K562 (cell line): ENCODE measurements around the gene CHST15. TPM values are rescaled to one million over a fixed set of nuclear protein-coding genes. Genes with fewer than 3 reads are reported as not detected.
A peak's percentile ranks its signal among the peaks of the same experiment; 100 is the strongest.

Experiments used
- ATF7 ChIP-seq: fragments of 450-650 bp; IDR thresholded peaks from 2 replicates; pipeline ENCODE4 v1.7.1; 2014; ENCODE audit warnings: mild to moderate bottlenecking, moderate library complexity
- CBFA2T2 ChIP-seq: fragments of 450-650 bp; conservative IDR thresholded peaks from 2 replicates; pipeline ENCODE4 v1.6.1; 2017; ENCODE audit warnings: mild to moderate bottlenecking
- CBX3 ChIP-seq, 2 experiments: IDR thresholded peaks; 1 replicate in 1 of 2; 2 replicates in 1 of 2; pipeline ENCODE4 v1.6.1; 2012; ENCODE audit warnings: inconsistent platforms in 2 of 2, low read length in 2 of 2, borderline replicate concordance in 1 of 2, control low read depth in 1 of 2
- CEBPB ChIP-seq: fragments of 450-650 bp; IDR thresholded peaks from 2 replicates; pipeline ENCODE4 v1.6.1; 2016; ENCODE audit warnings: missing genetic modification characterization, missing compliant biosample characterization
- HMGN3 ChIP-seq: IDR thresholded peaks from 2 replicates; pipeline ENCODE4 v1.6.1; 2011; ENCODE audit warnings: borderline replicate concordance, low read depth, mild to moderate bottlenecking, mixed read lengths, low read length; ENCODE audit not compliant: insufficient read length; ENCODE audit errors: extremely low read depth
- JUN ChIP-seq, 2 experiments: sonication (generic) in 1 of 2; formaldehyde crosslinking in 1 of 2; IDR thresholded peaks; 2 replicates each; pipeline versions ENCODE4 v1.6.1 to v1.8.0; 2012 to 2022; ENCODE audit warnings: borderline replicate concordance in 2 of 2, mild to moderate bottlenecking in 2 of 2, improper control_type of control experiment in 1 of 2, low read depth in 1 of 2, low read length in 1 of 2, missing genetic modification reagents in 1 of 2
- KLF13 ChIP-seq: fragments of 450-650 bp; IDR thresholded peaks from 2 replicates; pipeline ENCODE4 v1.6.1; 2016; ENCODE audit warnings: missing genetic modification characterization, low read depth, mild to moderate bottlenecking, missing compliant biosample characterization, moderate library complexity, borderline replicate concordance
- L3MBTL2 ChIP-seq: fragments of 450-650 bp; IDR thresholded peaks from 2 replicates; pipeline ENCODE4 v1.6.1; 2016; ENCODE audit warnings: mild to moderate bottlenecking, moderate library complexity
- MAX ChIP-seq: sonication (generic); formaldehyde crosslinking; IDR thresholded peaks from 2 replicates; pipeline ENCODE4 v1.9.0; 2022; ENCODE audit warnings: mild to moderate bottlenecking, missing genetic modification reagents
- MED1 ChIP-seq: sonication (generic); formaldehyde crosslinking; IDR thresholded peaks from 2 replicates; pipeline ENCODE4 v1.8.1; 2023; ENCODE audit warnings: missing genetic modification reagents, borderline replicate concordance
- MLX ChIP-seq, 2 experiments: fragments of 450-650 bp in 1 of 2; sonication (generic) in 1 of 2; formaldehyde crosslinking; conservative IDR thresholded peaks; 2 replicates each; pipeline versions ENCODE4 v1.4.0 to v1.8.1; 2020 to 2022; ENCODE audit warnings: mild to moderate bottlenecking in 1 of 2, missing genetic modification reagents in 1 of 2
- NELFE ChIP-seq: IDR thresholded peaks from 2 replicates; pipeline ENCODE4 v1.6.1; 2011; ENCODE audit warnings: mild to moderate bottlenecking; ENCODE audit not compliant: insufficient read depth, insufficient read length
- PCBP2 ChIP-seq: fragments of 200-400 bp; formaldehyde crosslinking; IDR thresholded peaks from 2 replicates; pipeline ENCODE4 v1.6.1; 2018; ENCODE audit warnings: low read length, low read depth, mild to moderate bottlenecking, moderate library complexity; ENCODE audit not compliant: poor library complexity, severe bottlenecking
- PHB2 ChIP-seq: fragments of 450-650 bp; IDR thresholded peaks from 2 replicates; pipeline ENCODE4 v1.6.1; 2017; ENCODE audit warnings: low read depth
- POLR2B ChIP-seq: fragments of 450-650 bp; IDR thresholded peaks from 2 replicates; pipeline ENCODE4 v1.6.1; 2018; ENCODE audit warnings: low read depth; ENCODE audit not compliant: partially characterized antibody
- PRDM10 ChIP-seq: fragments of 450-650 bp; IDR thresholded peaks from 2 replicates; pipeline ENCODE4 v1.6.1; 2018; ENCODE audit not compliant: partially characterized antibody
- PRPF4 ChIP-seq: fragments of 200-400 bp; formaldehyde crosslinking; IDR thresholded peaks from one replicate; pipeline ENCODE4 v1.6.1; 2017; ENCODE audit warnings: low read length, low read depth, mild to moderate bottlenecking; ENCODE audit not compliant: insufficient read depth, poor library complexity, severe bottlenecking
- TCF7 ChIP-seq: sonication (generic); IDR thresholded peaks from 2 replicates; pipeline ENCODE4 v1.6.1; 2016; ENCODE audit warnings: antibody characterized with exemption, borderline replicate concordance
- ZC3H11A ChIP-seq: IDR thresholded peaks from 2 replicates; pipeline ENCODE4 v1.6.1; 2012; ENCODE audit warnings: low read depth, low read length, improper control_type of control experiment
- ZFP91 ChIP-seq: sonication (generic); formaldehyde crosslinking; IDR thresholded peaks from 2 replicates; pipeline ENCODE4 v1.8.0; 2022; ENCODE audit warnings: mild to moderate bottlenecking, missing genetic modification reagents
- ZNF586 ChIP-seq: fragments of 450-650 bp; formaldehyde crosslinking; conservative IDR thresholded peaks from 2 replicates; pipeline ENCODE4 v1.4.0; 2020; ENCODE audit warnings: mild to moderate bottlenecking, moderate library complexity
- ZSCAN32 ChIP-seq: fragments of 450-650 bp; formaldehyde crosslinking; IDR thresholded peaks from 2 replicates; pipeline ENCODE4 v1.4.0; 2020; ENCODE audit warnings: mild to moderate bottlenecking, moderate library complexity
- polyA plus RNA-seq, 8 experiments: library from polyadenylated mRNA; depleted of rRNA in 4 of 8; stranded (reverse) in 5 of 8; unstranded in 3 of 8; fragments of >200 nt; fragmentation: Nextera tagmentation in 2 of 8; fragmentation: Illumina TruSeq in 1 of 8; extraction: Ambion mirVana in 2 of 8; extraction: Trizol in 1 of 8; gene quantifications; 2 replicates each; pipeline versions ENCODE4 v1.2.1 to v1.2.3, GENCODE V29; 2011 to 2014; ENCODE audit warnings: inconsistent platforms in 1 of 8, missing spikeins in 1 of 8
- total RNA-seq, 7 experiments: library from RNA; depleted of rRNA in 6 of 7; stranded (reverse); fragments of >200 nt in 6 of 7; fragmentation: Illumina TruSeq in 2 of 7; extraction: Trizol in 2 of 7; gene quantifications; 2 replicates each; pipeline versions ENCODE4 v1.2.1 to v1.2.3, GENCODE V29; 2011 to 2021; ENCODE audit warnings: low replicate concordance in 1 of 7

Gene CHST15
- total and polyA plus RNA-seq, 9 of the 15 experiments (the other 6 are each of a cell fraction or from before 2014, with no cell fraction given): 0.04 to 0.16 (median 0.08) TPM

- TF ChIP-seq ZFP91 (CRISPR knock-in tag) (no peak), MED1 (CRISPR knock-in tag) (no peak), ATF7 (peak; percentile 65; the same call in 1 of the 2 replicates), PCBP2 (no peak), TCF7 (no peak), PRDM10 (no peak), ZNF586 (CRISPR knock-in tag) (no peak), CEBPB (tag) (peak; percentile 63), MAX (CRISPR knock-in tag) (no peak), MLX (CRISPR knock-in tag; conservative IDR thresholded peaks at IDR 0.05) (no peak), HMGN3 (no peak), PHB2 (no peak), CBX3 (IDR thresholded peaks at IDR 0.05; ENCODE audit: borderline replicate concordance in 1 of 2, low read length in 2 of 2) (no peak), JUN (IDR thresholded peaks at IDR 0.05; ENCODE audit: borderline replicate concordance, low read depth, low read length) (no peak), JUN (CRISPR knock-in tag; IDR thresholded peaks at IDR 0.05; ENCODE audit: borderline replicate concordance) (no peak), ZC3H11A (no peak), CBFA2T2 (no peak), KLF13 (no peak), POLR2B (no peak), PRPF4 (no peak), NELFE (no peak), ZSCAN32 (CRISPR knock-in tag) (peak; percentile 55; the same call in 1 of the 2 replicates), L3MBTL2 (0 out of 2 replicates have a peak, but pooled peaks have one; percentile 31)
Observed at GRCh38 chr10:124117833-124118232, 24.4 kb upstream of the CHST15 start (continued).
